Measurements from ENCODE around the gene BEST4.
"Not testable (repeated sequence)": the region's sequence is repeated elsewhere in the genome, so short reads cannot be mapped to it uniquely, and the experiment has no call there.

- not testable (repeated sequence) for TF ChIP-seq CTCF (IDR thresholded peaks at IDR 0.05; ENCODE audit: poor library complexity, severe bottlenecking); REST (IDR thresholded peaks at IDR 0.05; ENCODE audit: borderline replicate concordance); MXI1 (conservative IDR thresholded peaks at IDR 0.05; ENCODE audit: poor library complexity, severe bottlenecking); TAF1 (IDR thresholded peaks at IDR 0.05; ENCODE audit: low read depth); EP300 (conservative IDR thresholded peaks at IDR 0.05; ENCODE audit: poor library complexity, severe bottlenecking)
These were observed 28.0 kb upstream of the BEST4 start for GRCh38 chr1:44815926-44816325.

All from neural cell (in vitro differentiated cells).